SJCRH30 (cell line): ENCODE data around the gene RUFY3. TPM values are rescaled to one million over a fixed set of nuclear protein-coding genes. Genes with fewer than 3 reads are reported as not detected.

ENCODE experiments used
- DNase-seq, 2 experiments: peaks; one replicate each; pipeline ENCODE4 v3.0.0-alpha.2; 2015 to 2020
- H3K27ac ChIP-seq: fragments of 250-450 bp; sonication (Bioruptor Pico); 2 replicates; pipeline ENCODE4 v1.5.1; 2020; ENCODE audit warnings: mild to moderate bottlenecking, moderate library complexity
- H3K27me3 ChIP-seq: fragments of 250-450 bp; sonication (Bioruptor Pico); 2 replicates; pipeline ENCODE4 v1.5.1; 2020; ENCODE audit warnings: mild to moderate bottlenecking, moderate library complexity
- H3K36me3 ChIP-seq: fragments of 250-450 bp; sonication (Bioruptor Pico); 2 replicates; pipeline ENCODE4 v1.5.1; 2020; ENCODE audit warnings: mild to moderate bottlenecking, moderate library complexity
- H3K4me1 ChIP-seq: fragments of 250-450 bp; sonication (Bioruptor Pico); 2 replicates; pipeline ENCODE4 v1.5.1; 2020; ENCODE audit warnings: mild to moderate bottlenecking, moderate library complexity
- H3K4me3 ChIP-seq: fragments of 250-450 bp; sonication (Bioruptor Pico); 2 replicates; pipeline ENCODE4 v1.5.1; 2020; ENCODE audit warnings: mild to moderate bottlenecking, moderate library complexity
- H3K9me3 ChIP-seq: fragments of 250-450 bp; sonication (Bioruptor Pico); replicated peaks from 2 replicates; pipeline ENCODE4 v1.5.1; 2020; ENCODE audit warnings: mild to moderate bottlenecking, moderate library complexity
- total RNA-seq: library from RNA; depleted of rRNA; stranded (reverse); fragments of >200 nt; shearing (Covaris generic); gene quantifications from 2 replicates; pipeline ENCODE4 v1.2.3, GENCODE V29; 2014; rRNA removed

Gene RUFY3
- total RNA-seq, 1 experiment from 2014 or later: 70.3 TPM

GRCh38 chr4:70844180-70844579, 122.4 kb downstream of the RUFY3 start:
- H3K27me3 ChIP-seq: no peaks in the 10 kb centered on the region
- no peaks in the 10 kb centered on the region for H3K36me3 ChIP-seq
- no peak overlapping the region for H3K27ac ChIP-seq
- H3K4me1 ChIP-seq: no peaks in the 10 kb centered on the region; the same call in none of the 2 replicates
- no peaks in the 10 kb centered on the region for H3K9me3 ChIP-seq
- no peak for DNase-seq
- no peak overlapping the region for H3K4me3 ChIP-seq

GRCh38 chr4:70849291-70849690, 127.5 kb downstream of the RUFY3 start:
- DNase-seq: no peak
- no peaks in the 10 kb centered on the region for H3K36me3 ChIP-seq
- H3K27me3 ChIP-seq: peaks cover 4% of the 10 kb centered on the region; the same call in 1 of the 2 replicates
- H3K9me3 ChIP-seq: no peaks in the 10 kb centered on the region; the same call in 1 of the 2 replicates
- H3K27ac ChIP-seq: no peak overlapping the region
- H3K4me3 ChIP-seq: no peak overlapping the region
- H3K4me1 ChIP-seq: no peaks in the 10 kb centered on the region

GRCh38 chr4:70855464-70855863, 133.7 kb downstream of the RUFY3 start:
- DNase-seq: no peak
- H3K27ac ChIP-seq: no peak overlapping the region

More at GRCh38 chr4:70855464-70855863, 133.7 kb downstream of the RUFY3 start:
- H3K27me3 ChIP-seq: peaks cover 10% of the 10 kb centered on the region; the same call in 1 of the 2 replicates
- H3K36me3 ChIP-seq: no peaks in the 10 kb centered on the region
- H3K4me1 ChIP-seq: no peaks in the 10 kb centered on the region
- H3K4me3 ChIP-seq: no peak overlapping the region
- H3K9me3 ChIP-seq: no peaks in the 10 kb centered on the region; the same call in 1 of the 2 replicates

Other genes starting within 250 kb of the RUFY3 start
- gene MUC7, start 249.8 kb upstream of the RUFY3 start, total RNA-seq: 0.06 TPM in 1 of 2 replicates, not detected in the other
- gene AMTN, start 203.4 kb upstream of the RUFY3 start, total RNA-seq: 0.23 and 0.26 TPM in 2 replicates
- gene AMBN, start 129.7 kb upstream of the RUFY3 start, total RNA-seq: 0.10 TPM in 1 of 2 replicates, not detected in the other
- not detected in 2 replicates for gene ENAM, start 93.2 kb upstream of the RUFY3 start, total RNA-seq
- gene JCHAIN, start 55.5 kb upstream of the RUFY3 start, total RNA-seq: not detected in 2 replicates
- gene UTP3, start 33.4 kb upstream of the RUFY3 start, total RNA-seq: 30.9 and 31.0 TPM in 2 replicates
- gene GRSF1, start 117.9 kb downstream of the RUFY3 start, total RNA-seq: 114 and 121 TPM in 2 replicates
- gene MOB1B, start 180.4 kb downstream of the RUFY3 start, total RNA-seq: 17.9 and 20.4 TPM in 2 replicates